ENCODE data around the gene ATP6V0E2.

DNA sequence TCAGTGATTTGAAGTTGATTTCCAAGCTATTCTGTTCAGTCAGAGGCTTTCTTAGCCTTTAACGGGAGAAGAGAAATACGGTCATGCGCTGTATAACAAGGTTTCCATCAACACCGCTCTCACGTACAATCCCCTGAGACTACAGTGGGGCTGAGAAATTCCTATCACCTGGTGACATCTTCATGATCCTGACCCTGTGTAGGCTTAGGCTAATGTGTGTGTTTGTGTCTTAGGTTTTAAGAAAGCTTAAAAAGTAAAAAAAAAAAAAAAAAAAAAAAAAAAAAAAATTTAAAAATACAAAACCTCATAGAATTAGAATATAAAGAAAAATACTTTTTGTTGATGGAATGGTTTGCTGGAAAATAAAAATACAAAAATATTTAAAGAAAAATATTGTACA is 33.8 kb upstream of the ATP6V0E2 start:
- TF ChIP-seq, protein P1, sequence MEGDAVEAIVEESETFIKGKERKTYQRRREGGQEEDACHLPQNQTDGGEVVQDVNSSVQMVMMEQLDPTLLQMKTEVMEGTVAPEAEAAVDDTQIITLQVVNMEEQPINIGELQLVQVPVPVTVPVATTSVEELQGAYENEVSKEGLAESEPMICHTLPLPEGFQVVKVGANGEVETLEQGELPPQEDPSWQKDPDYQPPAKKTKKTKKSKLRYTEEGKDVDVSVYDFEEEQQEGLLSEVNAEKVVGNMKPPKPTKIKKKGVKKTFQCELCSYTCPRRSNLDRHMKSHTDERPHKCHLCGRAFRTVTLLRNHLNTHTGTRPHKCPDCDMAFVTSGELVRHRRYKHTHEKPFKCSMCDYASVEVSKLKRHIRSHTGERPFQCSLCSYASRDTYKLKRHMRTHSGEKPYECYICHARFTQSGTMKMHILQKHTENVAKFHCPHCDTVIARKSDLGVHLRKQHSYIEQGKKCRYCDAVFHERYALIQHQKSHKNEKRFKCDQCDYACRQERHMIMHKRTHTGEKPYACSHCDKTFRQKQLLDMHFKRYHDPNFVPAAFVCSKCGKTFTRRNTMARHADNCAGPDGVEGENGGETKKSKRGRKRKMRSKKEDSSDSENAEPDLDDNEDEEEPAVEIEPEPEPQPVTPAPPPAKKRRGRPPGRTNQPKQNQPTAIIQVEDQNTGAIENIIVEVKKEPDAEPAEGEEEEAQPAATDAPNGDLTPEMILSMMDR (IDR thresholded peaks at IDR 0.05; ENCODE audit: insufficient read depth, low read depth, low read length): no peak
- TF ChIP-seq EZH2 (IDR thresholded peaks at IDR 0.05; ENCODE audit: insufficient read depth, low read length): no peak

All from astrocyte (in vitro differentiated cells and primary cell).